ENCODE results near the gene CDH23. TPM values are rescaled to one million over a fixed set of nuclear protein-coding genes. Genes with fewer than 3 reads are reported as not detected.

The CDH23 gene
- total and polyA plus RNA-seq, 2 of the 8 experiments (the other 6 are each of a cell fraction or from before 2014, with no cell fraction given) = 1.9 to 4.9 TPM

GRCh38 chr10:71700731-71701368, 304.1 kb downstream of the CDH23 start:
- ChIA-PET CTCF (ENCODE audit: partially characterized antibody) (interaction anchor here (0.6 to 6.0 kb wide), 16 partner anchors 12 to 387 kb away, joined by 3 to 36 read pairs (median 4); no protein-coding TSS in a partner anchor), POLR2A (ENCODE audit: partially characterized antibody) (no interaction called here)
- no peak overlapping the region for H2BK20ac ChIP-seq (ENCODE audit: low read length)
- H4K20me1 ChIP-seq (replicated peaks in 1 of 2; ENCODE audit: control insufficient read depth in 1 of 2, insufficient read depth in 2 of 2, low read length in 2 of 2) = no peaks in the 10 kb centered on the region
- H3K36me3 ChIP-seq (ENCODE audit: control insufficient read depth in 2 of 4, insufficient read depth in 4 of 4, low read length in 3 of 4) = no peaks in the 10 kb centered on the region
- H3K23me2 ChIP-seq (ENCODE audit: low read depth, low read length) = no peaks in the 10 kb centered on the region
- H2BK15ac ChIP-seq (ENCODE audit: low read length) = no peak overlapping the region
- H2BK5ac ChIP-seq (ENCODE audit: low read depth, low read length) = no peak overlapping the region
- no peak for FAIRE-seq
- no peak for DNase-seq (ENCODE audit: low read depth in 1 of 2, low spot score in 2 of 2)
- no peak overlapping the region for H3K4me3 ChIP-seq (ENCODE audit: extremely low read depth in 1 of 4, insufficient read depth in 2 of 4, low read depth in 3 of 4, low read length in 4 of 4)
- no peak overlapping the region for H4K8ac ChIP-seq (ENCODE audit: extremely low read depth, insufficient read depth, low read length)
- H3K4ac ChIP-seq (replicated peaks; ENCODE audit: insufficient read length, low read depth, low read length) = no peak overlapping the region
- H2BK120ac ChIP-seq (replicated peaks; ENCODE audit: low read depth, low read length) = no peak overlapping the region
- H3K23ac ChIP-seq (ENCODE audit: insufficient read length) = no peak overlapping the region
- no peak overlapping the region for H4K5ac ChIP-seq (ENCODE audit: insufficient read length, low read depth, low read length)
- H2AK5ac ChIP-seq (ENCODE audit: low read depth, low read length) = no peak overlapping the region
- H3K4me1 ChIP-seq (replicated peaks in 1 of 4; ENCODE audit: control insufficient read depth in 3 of 4, insufficient read depth in 4 of 4, low read length in 3 of 4) = no peaks in the 10 kb centered on the region; a peak in 2 of 7 replicates
- no peak overlapping the region for H3K27ac ChIP-seq (ENCODE audit: low read depth, low read length)
- no peak overlapping the region for H4K91ac ChIP-seq (replicated peaks; ENCODE audit: insufficient read length, low read length)
- no peak overlapping the region for H2AFZ ChIP-seq (ENCODE audit: low read length)
- H3K18ac ChIP-seq (ENCODE audit: extremely low read depth, low read length) = no peak overlapping the region; the same call in 1 of the 2 replicates
- H3K4me2 ChIP-seq (ENCODE audit: insufficient read depth in 1 of 2, low read depth in 2 of 2, low read length in 2 of 2) = no peak overlapping the region
- no peak overlapping the region for H3K56ac ChIP-seq (replicated peaks; ENCODE audit: insufficient read length, low read depth, low read length)
- no peaks in the 10 kb centered on the region for H3K79me2 ChIP-seq (ENCODE audit: control insufficient read depth in 1 of 2, insufficient read depth in 2 of 2, low read length in 2 of 2)
- WGBS, 2 experiments (ENCODE audit: extremely low coverage in 1 of 2, insufficient coverage in 1 of 2, insufficient read length in 1 of 2, insufficient replicate concordance in 2 of 2, low coverage in 1 of 2, low lambda C conversion rate in 2 of 2, missing lambda C conversion rate in 1 of 2) = 93% methylated on average over 11 of the region's 11 CpGs; no CpG with 5 or more reads in 1 of the 2 experiments
- no peak overlapping the region for H3K9ac ChIP-seq (replicated peaks in 1 of 4; ENCODE audit: extremely low read depth in 1 of 4, low read depth in 3 of 4, low read length in 3 of 4)
- no peak for TF ChIP-seq E2F6 (IDR thresholded peaks at IDR 0.05)
- no peak for TF ChIP-seq KDM1A (IDR thresholded peaks at IDR 0.05; ENCODE audit: borderline replicate concordance, low read length)
- H3K79me1 ChIP-seq (ENCODE audit: low read depth, low read length) = no peaks in the 10 kb centered on the region
- H3K14ac ChIP-seq (ENCODE audit: insufficient read length) = no peak overlapping the region
- no peaks in the 10 kb centered on the region for H3K9me3 ChIP-seq (ENCODE audit: insufficient read depth in 2 of 2, low read depth in 1 of 2, low read length in 1 of 2)
- no peak overlapping the region for H2BK12ac ChIP-seq (ENCODE audit: low read depth, low read length)
- H3K27me3 ChIP-seq (replicated peaks in 1 of 4; ENCODE audit: control insufficient read depth in 3 of 4, extremely low read depth in 1 of 4, insufficient read depth in 3 of 4, low read length in 3 of 4) = no peaks in the 10 kb centered on the region
